ENCODE data around the gene HTRA1.

HTRA1 gene

GRCh38 chr10:122441961-122442360 is 19.4 kb upstream of the HTRA1 start:
- peak; percentile 66 for DNase-seq (ENCODE audit: low read depth)
- TF ChIP-seq, protein P1, sequence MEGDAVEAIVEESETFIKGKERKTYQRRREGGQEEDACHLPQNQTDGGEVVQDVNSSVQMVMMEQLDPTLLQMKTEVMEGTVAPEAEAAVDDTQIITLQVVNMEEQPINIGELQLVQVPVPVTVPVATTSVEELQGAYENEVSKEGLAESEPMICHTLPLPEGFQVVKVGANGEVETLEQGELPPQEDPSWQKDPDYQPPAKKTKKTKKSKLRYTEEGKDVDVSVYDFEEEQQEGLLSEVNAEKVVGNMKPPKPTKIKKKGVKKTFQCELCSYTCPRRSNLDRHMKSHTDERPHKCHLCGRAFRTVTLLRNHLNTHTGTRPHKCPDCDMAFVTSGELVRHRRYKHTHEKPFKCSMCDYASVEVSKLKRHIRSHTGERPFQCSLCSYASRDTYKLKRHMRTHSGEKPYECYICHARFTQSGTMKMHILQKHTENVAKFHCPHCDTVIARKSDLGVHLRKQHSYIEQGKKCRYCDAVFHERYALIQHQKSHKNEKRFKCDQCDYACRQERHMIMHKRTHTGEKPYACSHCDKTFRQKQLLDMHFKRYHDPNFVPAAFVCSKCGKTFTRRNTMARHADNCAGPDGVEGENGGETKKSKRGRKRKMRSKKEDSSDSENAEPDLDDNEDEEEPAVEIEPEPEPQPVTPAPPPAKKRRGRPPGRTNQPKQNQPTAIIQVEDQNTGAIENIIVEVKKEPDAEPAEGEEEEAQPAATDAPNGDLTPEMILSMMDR (IDR thresholded peaks at IDR 0.05; ENCODE audit: low read length, missing control alignments) = no peak
- H3K4me3 ChIP-seq (replicated peaks; ENCODE audit: low read depth, low read length) = no peak overlapping the region

DNA sequence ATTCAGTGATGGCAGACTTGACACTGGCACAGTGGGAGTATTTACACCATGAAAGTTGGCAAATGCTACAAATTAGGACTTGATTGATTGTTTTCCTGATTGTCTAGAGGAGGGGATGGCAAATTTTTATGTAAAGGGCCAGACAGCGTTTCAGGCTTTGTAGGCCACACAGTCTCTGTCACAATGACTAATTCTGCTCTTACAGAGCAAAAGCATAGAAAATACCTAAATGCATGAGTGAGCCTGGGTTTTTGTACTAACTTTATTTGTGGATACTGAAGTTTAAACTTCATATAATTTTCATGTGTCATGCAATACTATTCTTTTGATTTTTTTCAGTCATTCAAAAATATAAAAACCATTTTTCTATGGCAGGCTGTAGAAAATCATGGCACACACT is 15.9 kb upstream of the HTRA1 start:
- TF ChIP-seq, protein P1 (IDR thresholded peaks at IDR 0.05; ENCODE audit: low read length, missing control alignments) = no peak
- DNase-seq (ENCODE audit: low read depth) = no peak
- no peak overlapping the region for H3K4me3 ChIP-seq (replicated peaks; ENCODE audit: low read depth, low read length)

GRCh38 chr10:122445904-122446303 is 15.4 kb upstream of the HTRA1 start:
- no peak overlapping the region for H3K4me3 ChIP-seq (replicated peaks; ENCODE audit: low read depth, low read length)
- DNase-seq (ENCODE audit: low read depth) = no peak
- TF ChIP-seq, protein P1 (IDR thresholded peaks at IDR 0.05; ENCODE audit: low read length, missing control alignments) = no peak

DNA sequence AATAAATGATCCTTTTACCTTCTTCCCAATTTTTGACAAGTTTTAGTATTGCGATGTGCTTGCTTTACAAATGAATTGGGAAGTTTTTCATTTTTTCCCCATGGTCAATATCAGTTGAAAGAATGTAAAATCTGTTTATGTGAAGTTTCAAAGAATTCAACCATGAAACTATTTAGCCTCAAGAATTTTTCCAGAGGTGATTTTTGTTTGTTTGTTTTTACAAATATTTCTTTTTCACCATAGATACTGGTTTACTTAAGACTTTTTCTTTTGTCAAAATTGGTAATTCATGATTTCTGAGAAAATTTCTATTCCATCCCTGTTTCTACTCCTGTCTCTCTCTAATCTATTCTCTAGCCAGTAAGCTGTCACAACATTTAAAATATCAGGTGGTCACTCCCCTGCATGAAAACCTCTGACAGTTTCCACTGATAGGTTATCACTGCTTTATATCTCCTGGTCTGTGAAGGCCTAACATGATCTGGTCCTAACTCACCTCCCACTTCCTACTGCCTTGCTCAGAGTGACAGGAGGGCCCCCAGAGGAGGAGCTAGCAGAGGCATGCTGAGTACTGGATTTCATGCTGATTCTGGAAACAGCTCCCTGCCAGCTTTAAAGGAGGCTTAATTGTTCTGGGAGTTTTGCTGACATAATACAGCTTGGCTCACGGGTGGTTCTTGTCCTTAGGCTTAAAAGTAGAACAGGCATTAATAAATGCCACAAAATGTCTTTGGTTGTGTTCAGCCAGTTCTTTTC is 14.5 kb upstream of the HTRA1 start:
- TF ChIP-seq, protein P1 (IDR thresholded peaks at IDR 0.05; ENCODE audit: low read length, missing control alignments) = no peak
- no peak overlapping the region for H3K4me3 ChIP-seq (replicated peaks; ENCODE audit: low read depth, low read length)
- peak; percentile 44 for DNase-seq (ENCODE audit: low read depth)

- H3K4me3 ChIP-seq (replicated peaks; ENCODE audit: low read depth, low read length) = no peak overlapping the region
- TF ChIP-seq, protein P1 (IDR thresholded peaks at IDR 0.05; ENCODE audit: low read length, missing control alignments) = no peak
- DNase-seq (ENCODE audit: low read depth) = no peak
Observed at GRCh38 chr10:122448600-122448999, 12.8 kb upstream of the HTRA1 start.

GRCh38 chr10:122449153-122449552 is 12.2 kb upstream of the HTRA1 start:
- DNase-seq (ENCODE audit: low read depth) = no peak
- TF ChIP-seq, protein P1 (IDR thresholded peaks at IDR 0.05; ENCODE audit: low read length, missing control alignments) = no peak
- no peak overlapping the region for H3K4me3 ChIP-seq (replicated peaks; ENCODE audit: low read depth, low read length)
